ENCODE results near the gene RNF151. TPM values are rescaled to one million over a fixed set of nuclear protein-coding genes. Genes with fewer than 3 reads are reported as not detected.
A peak's percentile ranks its signal among the peaks of the same experiment; 100 is the strongest.

The RNF151 gene
- total and polyA plus RNA-seq, 2 donors (not counting 1 experiment from before 2014, with no cell fraction given): not detected

- Histone ChIP-seq H4K20me1 (ENCODE audit: control insufficient read depth, extremely low read depth, insufficient read depth, low read length) (no peaks in the 10 kb centered on the region), H2AFZ (ENCODE audit: low read length) (no peak overlapping the region), H3K9ac (ENCODE audit: insufficient read depth, low read length) (no peak overlapping the region)
Observed at GRCh38 chr16:2016407-2016922, 49.8 kb downstream of the RNF151 start.

More at GRCh38 chr16:2016407-2016922, 49.8 kb downstream of the RNF151 start:
- no peaks in the 10 kb centered on the region for H3K79me2 ChIP-seq (ENCODE audit: control insufficient read depth, insufficient read depth, low read length)
- no peak for DNase-seq (ENCODE audit: low read depth in 2 of 2)
- H3K27me3 ChIP-seq (ENCODE audit: control insufficient read depth, insufficient read depth, low read length): peaks cover 8% of the 10 kb centered on the region
- H3K36me3 ChIP-seq (ENCODE audit: control insufficient read depth, insufficient read depth, low read length): no peaks in the 10 kb centered on the region
- H3K4me2 ChIP-seq (ENCODE audit: extremely low read depth, insufficient read depth, low read length): no peak overlapping the region
- peaks cover 3% of the 10 kb centered on the region for H3K4me1 ChIP-seq (ENCODE audit: control insufficient read depth, extremely low read depth, insufficient read depth, low read length)
- no peak overlapping the region for H3K27ac ChIP-seq (ENCODE audit: insufficient read depth, low read length)
- H3K4me3 ChIP-seq (replicated peaks in 1 of 4; ENCODE audit: control extremely low read depth in 1 of 4, insufficient read depth in 1 of 4, low read depth in 3 of 4, low read length in 4 of 4): no peak overlapping the region
- TF ChIP-seq EZH2 (IDR thresholded peaks at IDR 0.05; ENCODE audit: low read length, missing control alignments): no peak
- peak; percentile 39 to 43 for TF ChIP-seq CTCF (conservative IDR thresholded peaks at IDR 0.05 in 1 of 2, IDR thresholded peaks at IDR 0.05 in 1 of 2; ENCODE audit: low read depth in 1 of 2, low read length in 2 of 2)
- no peaks in the 10 kb centered on the region for H3K9me3 ChIP-seq (ENCODE audit: control insufficient read depth, insufficient read depth, low read depth, low read length)

Other genes with a start within 250 kb of the RNF151 start
- gene NME3, start 195.3 kb upstream of the RNF151 start, total RNA-seq: 61.9 and 69.7 TPM in 2 replicates
- gene NME3, start 195.3 kb upstream of the RNF151 start, polyA plus RNA-seq: 8.7 and 9.9 TPM in 2 replicates
- gene EME2, start 194.0 kb upstream of the RNF151 start, total RNA-seq: 5.4 and 8.3 TPM in 2 replicates
- 2.2 and 2.7 TPM in 2 replicates for gene EME2, start 194.0 kb upstream of the RNF151 start, polyA plus RNA-seq
- 58.6 and 74.3 TPM in 2 replicates for gene MRPS34, start 193.7 kb upstream of the RNF151 start, total RNA-seq
- 40.1 and 61.5 TPM in 2 replicates for gene MRPS34, start 193.7 kb upstream of the RNF151 start, polyA plus RNA-seq
- 30.6 and 32.7 TPM in 2 replicates for gene SPSB3, start 184.3 kb upstream of the RNF151 start, total RNA-seq
- 7.7 and 9.6 TPM in 2 replicates for gene SPSB3, start 184.3 kb upstream of the RNF151 start, polyA plus RNA-seq
- gene NUBP2, start 183.9 kb upstream of the RNF151 start, total RNA-seq: 43.6 and 49.3 TPM in 2 replicates
- 13.5 and 18.1 TPM in 2 replicates for gene NUBP2, start 183.9 kb upstream of the RNF151 start, polyA plus RNA-seq
- not detected in 2 replicates for gene IGFALS, start 173.2 kb upstream of the RNF151 start, total RNA-seq
- gene IGFALS, start 173.2 kb upstream of the RNF151 start, polyA plus RNA-seq: not detected in 2 replicates
- gene HAGH, start 140.0 kb upstream of the RNF151 start, total RNA-seq: 29.8 and 47.4 TPM in 2 replicates
- 18.4 and 24.0 TPM in 2 replicates for gene HAGH, start 140.0 kb upstream of the RNF151 start, polyA plus RNA-seq
- gene FAHD1, start 139.7 kb upstream of the RNF151 start, total RNA-seq: 66.0 and 78.3 TPM in 2 replicates
- gene FAHD1, start 139.7 kb upstream of the RNF151 start, polyA plus RNA-seq: 28.3 and 37.4 TPM in 2 replicates
- gene MEIOB, start 94.7 kb upstream of the RNF151 start, total RNA-seq: not detected in 2 replicates
- gene MEIOB, start 94.7 kb upstream of the RNF151 start, polyA plus RNA-seq: 0.05 TPM in 1 of 2 replicates, not detected in the other
- not detected in 2 replicates for gene HS3ST6, start 48.4 kb upstream of the RNF151 start, total RNA-seq
- gene HS3ST6, start 48.4 kb upstream of the RNF151 start, polyA plus RNA-seq: not detected in 2 replicates
- 5.6 and 7.1 TPM in 2 replicates for gene MSRB1, start 23.7 kb upstream of the RNF151 start, total RNA-seq
- gene MSRB1, start 23.7 kb upstream of the RNF151 start, polyA plus RNA-seq: 21.4 and 25.6 TPM in 2 replicates
- gene RPL3L, start 12.2 kb upstream of the RNF151 start, total RNA-seq: not detected in 2 replicates
- gene RPL3L, start 12.2 kb upstream of the RNF151 start, polyA plus RNA-seq: not detected in 2 replicates
- 149 TPM in 2 replicates for gene NDUFB10, start 7.3 kb upstream of the RNF151 start, total RNA-seq
- gene NDUFB10, start 7.3 kb upstream of the RNF151 start, polyA plus RNA-seq: 123 and 152 TPM in 2 replicates
- gene RPS2, start 2.0 kb upstream of the RNF151 start, total RNA-seq: 2,596 and 3,027 TPM in 2 replicates
- 1,683 and 2,648 TPM in 2 replicates for gene RPS2, start 2.0 kb upstream of the RNF151 start, polyA plus RNA-seq
- gene TBL3, start 5.2 kb downstream of the RNF151 start, total RNA-seq: 20.0 and 23.9 TPM in 2 replicates
- gene TBL3, start 5.2 kb downstream of the RNF151 start, polyA plus RNA-seq: 14.6 and 25.4 TPM in 2 replicates
- under 0.01 TPM in 1 of 2 replicates, not detected in the other for gene NOXO1, start 14.6 kb downstream of the RNF151 start, total RNA-seq
- 0.03 TPM in 2 replicates for gene NOXO1, start 14.6 kb downstream of the RNF151 start, polyA plus RNA-seq
- 13.1 and 13.2 TPM in 2 replicates for gene GFER, start 17.3 kb downstream of the RNF151 start, total RNA-seq
- 7.5 and 12.5 TPM in 2 replicates for gene GFER, start 17.3 kb downstream of the RNF151 start, polyA plus RNA-seq
- gene SYNGR3, start 23.1 kb downstream of the RNF151 start, total RNA-seq: 1.5 and 1.8 TPM in 2 replicates
- gene SYNGR3, start 23.1 kb downstream of the RNF151 start, polyA plus RNA-seq: 1.8 and 6.0 TPM in 2 replicates
- 10.8 and 18.8 TPM in 2 replicates for gene ZNF598, start 43.0 kb downstream of the RNF151 start, total RNA-seq
- gene ZNF598, start 43.0 kb downstream of the RNF151 start, polyA plus RNA-seq: 11.6 and 18.7 TPM in 2 replicates
- 0.26 and 0.99 TPM in 2 replicates for gene NPW, start 52.9 kb downstream of the RNF151 start, total RNA-seq
- 0.06 and 0.20 TPM in 2 replicates for gene NPW, start 52.9 kb downstream of the RNF151 start, polyA plus RNA-seq
- 16.9 and 21.5 TPM in 2 replicates for gene NHERF2, start 60.0 kb downstream of the RNF151 start, total RNA-seq
- 30.7 and 38.0 TPM in 2 replicates for gene NHERF2, start 60.0 kb downstream of the RNF151 start, polyA plus RNA-seq
- 34.7 and 44.4 TPM in 2 replicates for gene NTHL1, start 81.0 kb downstream of the RNF151 start, total RNA-seq
- 8.4 and 9.2 TPM in 2 replicates for gene NTHL1, start 81.0 kb downstream of the RNF151 start, polyA plus RNA-seq
- gene TSC2, start 81.1 kb downstream of the RNF151 start, total RNA-seq: 35.7 and 46.6 TPM in 2 replicates
- 24.5 and 39.6 TPM in 2 replicates for gene TSC2, start 81.1 kb downstream of the RNF151 start, polyA plus RNA-seq
- gene PKD1, start 169.0 kb downstream of the RNF151 start, total RNA-seq: 120 and 199 TPM in 2 replicates
- gene PKD1, start 169.0 kb downstream of the RNF151 start, polyA plus RNA-seq: 15.2 and 16.3 TPM in 2 replicates
- gene RAB26, start 181.8 kb downstream of the RNF151 start, total RNA-seq: 0.51 and 2.0 TPM in 2 replicates
- 0.43 and 1.3 TPM in 2 replicates for gene RAB26, start 181.8 kb downstream of the RNF151 start, polyA plus RNA-seq
- 52.1 and 60.3 TPM in 2 replicates for gene TRAF7, start 188.9 kb downstream of the RNF151 start, total RNA-seq
- gene TRAF7, start 188.9 kb downstream of the RNF151 start, polyA plus RNA-seq: 38.7 and 44.4 TPM in 2 replicates
- 0.17 and 0.26 TPM in 2 replicates for gene CASKIN1, start 229.7 kb downstream of the RNF151 start, total RNA-seq
- gene CASKIN1, start 229.7 kb downstream of the RNF151 start, polyA plus RNA-seq: 0.01 TPM in 1 of 2 replicates, not detected in the other
- 16.8 and 22.3 TPM in 2 replicates for gene MLST8, start 238.6 kb downstream of the RNF151 start, total RNA-seq
- 30.9 and 58.0 TPM in 2 replicates for gene MLST8, start 238.6 kb downstream of the RNF151 start, polyA plus RNA-seq
- gene BRICD5, start 244.0 kb downstream of the RNF151 start, total RNA-seq: 1.3 and 1.5 TPM in 2 replicates
- 0.23 and 0.33 TPM in 2 replicates for gene BRICD5, start 244.0 kb downstream of the RNF151 start, polyA plus RNA-seq
- 5.6 and 9.6 TPM in 2 replicates for gene PGP, start 248.0 kb downstream of the RNF151 start, total RNA-seq
- 4.2 and 6.5 TPM in 2 replicates for gene PGP, start 248.0 kb downstream of the RNF151 start, polyA plus RNA-seq